CD4-positive, alpha-beta memory T cell (primary cell): ENCODE measurements around the gene SPG21. TPM values are rescaled to one million over a fixed set of nuclear protein-coding genes. Genes with fewer than 3 reads are reported as not detected.

Source experiments
- CTCF ChIA-PET: fragments of 350-600 bp; sonication (Branson Sonifier 250); formaldehyde crosslinking; loops from one replicate; lab custom pipeline; 2021; ENCODE audit warnings: inconsistent platforms; ENCODE audit not compliant: partially characterized antibody; lab: Charles Lee
- POLR2A ChIA-PET: fragments of 350-600 bp; sonication (Branson Sonifier 250); formaldehyde crosslinking; loops from one replicate; lab custom pipeline; 2021; ENCODE audit not compliant: partially characterized antibody; lab: Charles Lee
- DNase-seq, 5 donors: peaks; one replicate each; pipeline versions ENCODE4 v3.0.0 to v3.0.0-alpha.2; 2020 to 2022; ENCODE audit warnings: mixed read lengths in 1 of 5
- H3K27ac ChIP-seq: one replicate; pipeline ENCODE4 v1.7.0; 2013; ENCODE audit warnings: low read depth, low read length
- H3K27me3 ChIP-seq: 2 replicates; pipeline ENCODE4 v1.7.0; 2013; ENCODE audit warnings: mild to moderate bottlenecking, low read length, moderate library complexity; ENCODE audit not compliant: insufficient read depth
- H3K36me3 ChIP-seq: 2 replicates; pipeline ENCODE4 v1.7.0; 2013; ENCODE audit warnings: mild to moderate bottlenecking, low read length, moderate library complexity; ENCODE audit not compliant: insufficient read depth
- H3K4me1 ChIP-seq: 2 replicates; pipeline ENCODE4 v1.7.0; 2013; ENCODE audit warnings: mild to moderate bottlenecking, low read length, moderate library complexity; ENCODE audit not compliant: insufficient read depth
- H3K4me3 ChIP-seq, 2 donors: one replicate each; pipeline ENCODE4 v1.7.0; 2013; ENCODE audit warnings: low read length in 2 of 2, mild to moderate bottlenecking in 1 of 2
- H3K9me3 ChIP-seq, 2 donors: one replicate each; pipeline ENCODE4 v1.7.0; 2013; ENCODE audit warnings: low read length in 2 of 2, control low read depth in 1 of 2; ENCODE audit not compliant: control insufficient read depth in 1 of 2
- H3K27ac Mint-ChIP-seq, 7 donors: one replicate each; pipeline ENCODE4 v1.8.0; 2020 to 2021; ENCODE audit warnings: mixed read lengths in 7 of 7, mild to moderate bottlenecking in 6 of 7, inconsistent platforms in 3 of 7, moderate library complexity in 3 of 7
- H3K27me3 Mint-ChIP-seq, 2 donors: one replicate each; pipeline ENCODE4 v1.8.0; 2020 to 2021; ENCODE audit warnings: mixed read lengths in 2 of 2
- H3K36me3 Mint-ChIP-seq, 2 donors: one replicate each; pipeline ENCODE4 v1.8.0; 2020 to 2021; ENCODE audit warnings: mixed read lengths in 2 of 2, inconsistent platforms in 1 of 2, mild to moderate bottlenecking in 1 of 2
- H3K4me1 Mint-ChIP-seq, 4 donors: one replicate each; pipeline ENCODE4 v1.8.0; 2020 to 2021; ENCODE audit warnings: mixed read lengths in 4 of 4, mild to moderate bottlenecking in 1 of 4
- H3K4me3 Mint-ChIP-seq, 8 donors: one replicate each; pipeline ENCODE4 v1.8.0; 2020 to 2021; ENCODE audit warnings: mixed read lengths in 8 of 8, mild to moderate bottlenecking in 7 of 8, moderate library complexity in 6 of 8, inconsistent platforms in 3 of 8
- H3K9me3 Mint-ChIP-seq, 8 donors: one replicate each; pipeline ENCODE4 v1.8.0; 2020 to 2021; ENCODE audit warnings: mixed read lengths in 8 of 8, mild to moderate bottlenecking in 5 of 8, inconsistent platforms in 3 of 8, moderate library complexity in 1 of 8
- intact Hi-C: fragments of 100-400 bp; cut with micrococcal nuclease; formaldehyde crosslinking; loops from one replicate; pipeline ENCODE4 v1.15.1; 2023
- polyA plus RNA-seq, 2 donors: library from polyadenylated mRNA; unstranded; fragments of 300-500 nt; fragmentation: Illumina TruSeq; gene quantifications; one replicate each; pipeline ENCODE4 v1.2.3, GENCODE V29; 2021
- total RNA-seq, 2 experiments: library from RNA; stranded (reverse); gene quantifications; one replicate each; pipeline ENCODE4 v1.2.3, GENCODE V29; 2021

SPG21 gene
- total and polyA plus RNA-seq, 4 experiments from 2014 or later: 57.2 to 179 (median 94.7) TPM

GRCh38 chr15:64959128-64959527 lies 30.6 kb downstream of the SPG21 start:
- Histone ChIP-seq H3K9me3 (no peaks in the 10 kb centered on the region), H3K27me3 (no peaks in the 10 kb centered on the region), H3K4me1 (no peaks in the 10 kb centered on the region), H3K4me3 (no peak overlapping the region), H3K36me3 (peaks cover 40% of the 10 kb centered on the region), H3K27ac (no peak overlapping the region)
- no peak overlapping the region for H3K27ac Mint-ChIP-seq
- H3K4me1 Mint-ChIP-seq: peaks cover 0 to 6% (median 2%) of the 10 kb centered on the region in 4 donors
- intact Hi-C loops: no loop called here
- no peaks in the 10 kb centered on the region for H3K27me3 Mint-ChIP-seq
- peaks cover 59 to 67% of the 10 kb centered on the region in 2 donors for H3K36me3 Mint-ChIP-seq
- DNase-seq: no peak
- POLR2A ChIA-PET: no interaction called here
- H3K9me3 Mint-ChIP-seq: peaks cover 0 to 2% (median 0%) of the 10 kb centered on the region in 8 donors
- CTCF ChIA-PET: no interaction called here
- H3K4me3 Mint-ChIP-seq: no peak overlapping the region

- intact Hi-C loops: no loop called here
- H3K4me3 ChIP-seq: no peak overlapping the region
- H3K27ac ChIP-seq: no peak overlapping the region
- Mint-ChIP-seq H3K9me3 (peaks cover 0 to 1% (median 0%) of the 10 kb centered on the region in 8 donors), H3K4me1 (peaks cover 0 to 17% (median 4%) of the 10 kb centered on the region in 4 donors), H3K27ac (peak overlapping the region; percentile 49 to 95 (median 77)), H3K36me3 (peaks cover 21 to 26% of the 10 kb centered on the region in 2 donors), H3K4me3 (no peak overlapping the region), H3K27me3 (no peaks in the 10 kb centered on the region)
- H3K9me3 ChIP-seq: no peaks in the 10 kb centered on the region
- CTCF ChIA-PET: no interaction called here
- H3K4me1 ChIP-seq: no peaks in the 10 kb centered on the region
- H3K36me3 ChIP-seq: peaks cover 7% of the 10 kb centered on the region
- no peak for DNase-seq
- POLR2A ChIA-PET: no interaction called here
- no peaks in the 10 kb centered on the region for H3K27me3 ChIP-seq
Observed at GRCh38 chr15:64954395-64954794, 35.3 kb downstream of the SPG21 start.

DNA sequence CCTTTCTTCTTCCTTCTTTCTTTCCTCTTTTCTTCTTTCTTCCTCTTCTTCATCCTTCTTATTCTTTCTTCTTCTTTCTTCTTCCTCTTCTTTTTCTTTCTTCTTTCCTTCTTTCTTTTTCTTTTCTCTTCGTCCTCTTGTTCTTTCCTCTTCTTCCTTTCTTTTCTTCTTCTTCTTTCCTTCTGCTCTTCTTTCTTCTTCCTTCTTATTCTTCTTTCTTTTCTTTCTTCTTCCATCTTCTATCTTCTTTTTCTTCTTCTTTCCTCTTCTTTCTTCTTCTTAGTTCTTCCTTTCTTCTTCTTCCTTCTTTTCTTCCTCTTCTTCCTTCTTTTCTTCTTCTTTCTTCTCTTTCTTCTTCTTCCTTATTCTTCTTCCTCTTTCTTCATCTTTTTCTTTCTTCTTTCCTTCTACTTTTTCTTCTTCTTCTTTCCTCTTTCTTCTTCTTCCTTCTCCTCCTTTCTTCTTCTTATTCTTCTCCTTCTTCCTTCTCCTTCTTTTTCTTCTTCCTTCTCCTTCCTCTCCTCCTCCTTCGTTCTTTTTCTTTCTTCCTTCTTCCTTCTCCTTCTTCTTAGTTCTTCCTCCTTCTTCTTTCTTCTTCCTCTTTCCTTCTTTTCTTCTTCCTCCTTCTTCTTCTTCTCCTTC lies 37.8 kb downstream of the SPG21 start:
- DNase-seq: no peak
- no peak overlapping the region for H3K4me3 Mint-ChIP-seq
- Histone ChIP-seq H3K4me3 (no peak overlapping the region), H3K27me3 (no peaks in the 10 kb centered on the region), H3K9me3 (no peaks in the 10 kb centered on the region), H3K4me1 (no peaks in the 10 kb centered on the region), H3K36me3 (peaks cover 6% of the 10 kb centered on the region), H3K27ac (no peak overlapping the region)
- H3K4me1 Mint-ChIP-seq: peaks cover 0 to 17% (median 4%) of the 10 kb centered on the region in 4 donors
- ChIA-PET POLR2A (no interaction called here), CTCF (no interaction called here)
- peaks cover 5 to 11% of the 10 kb centered on the region in 2 donors for H3K36me3 Mint-ChIP-seq
- peaks cover 0 to 1% (median 0%) of the 10 kb centered on the region in 8 donors for H3K9me3 Mint-ChIP-seq
- no peaks in the 10 kb centered on the region for H3K27me3 Mint-ChIP-seq
- intact Hi-C loops: no loop called here
- H3K27ac Mint-ChIP-seq: peak overlapping the region in 4 of 7 donors; percentile 38 to 74 (median 61)

DNA sequence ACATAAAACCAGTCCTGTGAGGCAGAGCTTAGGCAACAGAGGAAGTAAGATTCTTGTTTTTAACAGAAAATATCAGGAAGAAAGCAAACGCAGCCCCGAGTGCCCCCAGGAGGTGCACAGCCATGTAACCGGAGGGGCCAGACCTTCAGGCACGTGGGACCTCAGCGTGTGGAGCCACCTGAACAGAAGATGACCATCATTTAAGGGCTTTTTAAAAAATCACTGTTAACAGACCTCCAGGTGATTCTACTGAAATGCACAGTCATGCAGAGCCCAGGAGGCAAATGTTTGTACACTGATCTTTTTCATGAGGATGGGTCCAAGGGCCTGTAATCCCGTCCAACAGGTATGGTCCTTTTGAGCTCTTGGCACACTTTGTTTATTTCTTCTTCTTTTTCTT lies 38.8 kb downstream of the SPG21 start:
- peaks cover 5 to 10% of the 10 kb centered on the region in 2 donors for H3K36me3 Mint-ChIP-seq
- no peaks in the 10 kb centered on the region for H3K27me3 ChIP-seq
- no peaks in the 10 kb centered on the region for H3K9me3 ChIP-seq
- ChIA-PET POLR2A (no interaction called here), CTCF (no interaction called here)
- H3K27ac ChIP-seq: no peak overlapping the region
- H3K4me3 Mint-ChIP-seq: no peak overlapping the region
- peaks cover 0 to 17% (median 4%) of the 10 kb centered on the region in 4 donors for H3K4me1 Mint-ChIP-seq
- no peaks in the 10 kb centered on the region for H3K27me3 Mint-ChIP-seq
- no peaks in the 10 kb centered on the region for H3K4me1 ChIP-seq
- H3K27ac Mint-ChIP-seq: peak overlapping the region in 5 of 7 donors; percentile 3 to 75 (median 25)
- peaks cover 0 to 1% (median 0%) of the 10 kb centered on the region in 8 donors for H3K9me3 Mint-ChIP-seq
- DNase-seq: no peak
- H3K4me3 ChIP-seq: no peak overlapping the region
- intact Hi-C loops: no loop called here
- peaks cover 6% of the 10 kb centered on the region for H3K36me3 ChIP-seq

DNA sequence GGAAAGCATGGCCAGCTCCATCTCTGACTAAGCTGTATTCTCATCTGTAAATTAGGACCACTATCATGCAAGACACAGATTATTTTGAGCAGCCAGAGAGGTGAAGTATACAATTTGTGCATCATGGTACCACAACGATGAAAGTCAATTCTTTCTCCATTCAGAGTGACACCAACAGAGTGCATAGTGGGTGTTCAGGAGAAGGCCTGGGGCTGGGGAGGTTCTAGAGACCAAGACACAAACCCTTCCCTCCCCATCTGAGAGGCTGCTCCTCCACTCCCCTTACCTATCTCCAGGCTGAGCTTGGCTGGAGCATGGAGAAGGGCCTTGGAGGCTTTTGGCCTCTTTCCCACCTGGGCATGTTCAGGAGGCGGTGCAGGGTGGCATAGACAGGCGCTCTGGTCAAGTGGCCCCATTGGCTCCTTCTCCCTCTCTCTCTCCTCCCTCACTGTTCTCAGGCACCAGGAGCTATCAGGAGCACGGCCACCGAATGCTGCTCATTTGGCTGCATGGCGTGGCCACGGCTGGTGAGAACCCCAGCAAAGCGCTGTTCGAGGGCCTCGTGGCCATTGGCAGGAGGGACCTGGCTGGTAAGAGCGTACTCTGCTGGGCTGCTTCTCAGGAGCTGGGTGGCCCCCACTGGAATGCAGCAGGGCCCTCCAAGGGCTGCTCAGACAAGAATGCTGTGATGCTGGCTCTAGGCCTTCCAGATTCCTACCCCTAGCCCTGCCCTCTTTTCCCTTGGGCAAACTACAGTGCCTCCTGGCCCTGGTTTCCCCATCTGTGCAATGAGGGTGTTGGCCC lies 40.1 kb downstream of the SPG21 start:
- Histone ChIP-seq H3K9me3 (no peaks in the 10 kb centered on the region), H3K4me1 (no peaks in the 10 kb centered on the region), H3K27me3 (no peaks in the 10 kb centered on the region), H3K27ac (no peak overlapping the region), H3K4me3 (no peak overlapping the region), H3K36me3 (no peaks in the 10 kb centered on the region)
- CTCF ChIA-PET: no interaction called here
- Mint-ChIP-seq H3K27ac (peak overlapping the region in 4 of 7 donors; percentile 24 to 63 (median 53)), H3K4me3 (no peak overlapping the region), H3K4me1 (peaks cover 0 to 14% (median 2%) of the 10 kb centered on the region in 4 donors), H3K9me3 (peaks cover 0 to 1% (median 0%) of the 10 kb centered on the region in 8 donors), H3K27me3 (no peaks in the 10 kb centered on the region), H3K36me3 (peaks cover 0 to 4% of the 10 kb centered on the region in 2 donors)
- intact Hi-C loops: no loop called here
- POLR2A ChIA-PET: no interaction called here
- DNase-seq: no peak

GRCh38 chr15:64948916-64949315 lies 40.8 kb downstream of the SPG21 start:
- no peaks in the 10 kb centered on the region for H3K9me3 ChIP-seq
- Mint-ChIP-seq H3K27me3 (no peaks in the 10 kb centered on the region), H3K4me1 (peaks cover 0 to 12% (median under 1%) of the 10 kb centered on the region in 4 donors), H3K4me3 (no peak overlapping the region), H3K9me3 (peaks cover 0 to 1% (median 0%) of the 10 kb centered on the region in 8 donors), H3K36me3 (peaks cover 0 to 4% of the 10 kb centered on the region in 2 donors), H3K27ac (peak overlapping the region in 4 of 7 donors; percentile 1 to 63 (median 42))
- H3K4me3 ChIP-seq: no peak overlapping the region
- no peak for DNase-seq
- no peak overlapping the region for H3K27ac ChIP-seq
- CTCF ChIA-PET: no interaction called here
- H3K4me1 ChIP-seq: no peaks in the 10 kb centered on the region
- intact Hi-C loops: no loop called here
- no peaks in the 10 kb centered on the region for H3K36me3 ChIP-seq
- H3K27me3 ChIP-seq: no peaks in the 10 kb centered on the region
- POLR2A ChIA-PET: no interaction called here

DNA sequence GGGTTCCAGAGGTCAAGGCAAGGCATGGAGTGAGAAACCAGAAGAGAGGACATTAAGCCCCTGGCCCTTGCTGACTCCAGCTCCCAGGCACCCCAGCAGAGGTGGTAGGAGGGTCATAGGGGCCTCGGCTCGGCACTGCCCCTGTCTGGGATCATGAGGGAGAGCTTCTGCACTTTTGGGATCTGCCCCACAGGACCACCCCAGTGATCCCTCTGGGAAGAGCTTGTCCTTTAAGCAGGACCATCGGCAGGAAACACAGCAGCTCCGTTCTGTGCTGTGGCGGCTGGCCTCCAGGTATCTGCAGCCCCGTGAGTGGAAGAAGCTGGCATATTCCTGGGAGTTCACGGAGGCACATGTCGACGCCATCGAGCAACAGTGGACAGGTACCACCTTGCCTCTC lies 42.5 kb downstream of the SPG21 start:
- H3K4me3 ChIP-seq: no peak overlapping the region
- H3K4me1 ChIP-seq: no peaks in the 10 kb centered on the region
- H3K36me3 Mint-ChIP-seq: peaks cover 0 to 4% of the 10 kb centered on the region in 2 donors
- DNase-seq: no peak
- H3K27me3 Mint-ChIP-seq: no peaks in the 10 kb centered on the region
- no peak overlapping the region for H3K27ac Mint-ChIP-seq
- no peaks in the 10 kb centered on the region for H3K9me3 Mint-ChIP-seq
- no peak overlapping the region for H3K27ac ChIP-seq
- no peak overlapping the region for H3K4me3 Mint-ChIP-seq
- ChIA-PET POLR2A (interaction anchor here (0.6 kb wide), 1 partner anchor 34 kb away, joined by 3 read pairs; no protein-coding TSS in a partner anchor), CTCF (no interaction called here)
- no peaks in the 10 kb centered on the region for H3K36me3 ChIP-seq
- intact Hi-C loops: no loop called here
- peaks cover 0 to 8% (median under 1%) of the 10 kb centered on the region in 4 donors for H3K4me1 Mint-ChIP-seq
- H3K27me3 ChIP-seq: no peaks in the 10 kb centered on the region
- H3K9me3 ChIP-seq: no peaks in the 10 kb centered on the region
